ENCODE results near the gene SLIT3.

DNA sequence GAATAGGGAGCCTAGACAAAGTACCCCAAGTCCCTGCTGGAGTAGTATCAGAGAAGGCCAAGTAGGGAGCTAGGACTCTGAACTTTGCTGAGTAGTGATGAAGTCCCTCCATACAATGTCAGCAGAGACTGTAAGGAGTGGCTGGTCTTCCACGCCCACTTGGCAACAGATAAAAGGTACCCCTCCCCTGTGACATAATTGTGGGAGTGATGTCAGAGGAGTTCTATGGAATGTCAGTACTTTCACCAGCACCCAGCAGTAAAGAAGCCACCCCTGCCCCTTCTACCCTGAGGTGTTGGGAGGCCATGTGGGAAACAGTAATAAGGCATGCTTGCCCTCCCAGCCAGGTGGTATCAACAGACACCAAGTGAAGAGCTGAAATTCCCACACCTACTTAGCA, 143.9 kb downstream of the SLIT3 start:
- TF ChIP-seq, protein P1, sequence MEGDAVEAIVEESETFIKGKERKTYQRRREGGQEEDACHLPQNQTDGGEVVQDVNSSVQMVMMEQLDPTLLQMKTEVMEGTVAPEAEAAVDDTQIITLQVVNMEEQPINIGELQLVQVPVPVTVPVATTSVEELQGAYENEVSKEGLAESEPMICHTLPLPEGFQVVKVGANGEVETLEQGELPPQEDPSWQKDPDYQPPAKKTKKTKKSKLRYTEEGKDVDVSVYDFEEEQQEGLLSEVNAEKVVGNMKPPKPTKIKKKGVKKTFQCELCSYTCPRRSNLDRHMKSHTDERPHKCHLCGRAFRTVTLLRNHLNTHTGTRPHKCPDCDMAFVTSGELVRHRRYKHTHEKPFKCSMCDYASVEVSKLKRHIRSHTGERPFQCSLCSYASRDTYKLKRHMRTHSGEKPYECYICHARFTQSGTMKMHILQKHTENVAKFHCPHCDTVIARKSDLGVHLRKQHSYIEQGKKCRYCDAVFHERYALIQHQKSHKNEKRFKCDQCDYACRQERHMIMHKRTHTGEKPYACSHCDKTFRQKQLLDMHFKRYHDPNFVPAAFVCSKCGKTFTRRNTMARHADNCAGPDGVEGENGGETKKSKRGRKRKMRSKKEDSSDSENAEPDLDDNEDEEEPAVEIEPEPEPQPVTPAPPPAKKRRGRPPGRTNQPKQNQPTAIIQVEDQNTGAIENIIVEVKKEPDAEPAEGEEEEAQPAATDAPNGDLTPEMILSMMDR (IDR thresholded peaks at IDR 0.05; ENCODE audit: insufficient read depth, low read length, poor library complexity, severe bottlenecking): no peak
- no peak for TF ChIP-seq EZH2phosphoT487 (conservative IDR thresholded peaks at IDR 0.05; ENCODE audit: low read length)

Data from SU-DHL-6 (cell line).